GM12875 (cell line): ENCODE data around the gene SCGB1C1.
A peak's percentile ranks its signal among the peaks of the same experiment; 100 is the strongest.

ENCODE experiments used
- H3K4me3 ChIP-seq: one replicate; pipeline ENCODE4 v1.5.1; 2011; ENCODE audit warnings: low read depth, low read length, control low read depth
- TF ChIP-seq, protein P1 (sequence below): IDR thresholded peaks from 2 replicates; pipeline ENCODE4 v1.5.1; 2011; ENCODE audit warnings: low read depth, mild to moderate bottlenecking, control low read depth, inconsistent platforms, low read length, moderate library complexity, borderline replicate concordance; ENCODE audit not compliant: insufficient read depth

Gene SCGB1C1

DNA sequence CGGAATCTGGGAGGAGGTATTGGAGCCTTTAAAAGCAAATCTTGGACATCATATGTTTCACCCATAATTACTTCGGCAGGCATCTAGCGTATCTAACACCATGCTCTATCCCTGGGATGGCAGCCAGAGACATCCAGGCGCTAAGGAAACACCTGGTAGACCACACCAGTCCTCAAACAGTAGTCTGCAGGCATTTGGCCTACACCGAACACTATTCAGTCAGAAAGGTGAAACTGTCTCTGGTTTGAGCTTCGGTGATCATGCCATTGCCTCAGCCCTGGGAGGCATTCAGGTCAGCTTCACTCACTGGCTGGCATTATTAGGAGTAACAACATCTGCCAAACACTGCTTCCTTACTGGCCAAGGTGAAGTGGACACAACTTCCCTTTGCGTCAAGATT, 31.5 kb downstream of the SCGB1C1 start:
- TF ChIP-seq, protein P1, sequence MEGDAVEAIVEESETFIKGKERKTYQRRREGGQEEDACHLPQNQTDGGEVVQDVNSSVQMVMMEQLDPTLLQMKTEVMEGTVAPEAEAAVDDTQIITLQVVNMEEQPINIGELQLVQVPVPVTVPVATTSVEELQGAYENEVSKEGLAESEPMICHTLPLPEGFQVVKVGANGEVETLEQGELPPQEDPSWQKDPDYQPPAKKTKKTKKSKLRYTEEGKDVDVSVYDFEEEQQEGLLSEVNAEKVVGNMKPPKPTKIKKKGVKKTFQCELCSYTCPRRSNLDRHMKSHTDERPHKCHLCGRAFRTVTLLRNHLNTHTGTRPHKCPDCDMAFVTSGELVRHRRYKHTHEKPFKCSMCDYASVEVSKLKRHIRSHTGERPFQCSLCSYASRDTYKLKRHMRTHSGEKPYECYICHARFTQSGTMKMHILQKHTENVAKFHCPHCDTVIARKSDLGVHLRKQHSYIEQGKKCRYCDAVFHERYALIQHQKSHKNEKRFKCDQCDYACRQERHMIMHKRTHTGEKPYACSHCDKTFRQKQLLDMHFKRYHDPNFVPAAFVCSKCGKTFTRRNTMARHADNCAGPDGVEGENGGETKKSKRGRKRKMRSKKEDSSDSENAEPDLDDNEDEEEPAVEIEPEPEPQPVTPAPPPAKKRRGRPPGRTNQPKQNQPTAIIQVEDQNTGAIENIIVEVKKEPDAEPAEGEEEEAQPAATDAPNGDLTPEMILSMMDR: no peak
- no peak overlapping the region for H3K4me3 ChIP-seq

GRCh38 chr11:225734-226453, 33.0 kb downstream of the SCGB1C1 start:
- H3K4me3 ChIP-seq: no peak overlapping the region

DNA sequence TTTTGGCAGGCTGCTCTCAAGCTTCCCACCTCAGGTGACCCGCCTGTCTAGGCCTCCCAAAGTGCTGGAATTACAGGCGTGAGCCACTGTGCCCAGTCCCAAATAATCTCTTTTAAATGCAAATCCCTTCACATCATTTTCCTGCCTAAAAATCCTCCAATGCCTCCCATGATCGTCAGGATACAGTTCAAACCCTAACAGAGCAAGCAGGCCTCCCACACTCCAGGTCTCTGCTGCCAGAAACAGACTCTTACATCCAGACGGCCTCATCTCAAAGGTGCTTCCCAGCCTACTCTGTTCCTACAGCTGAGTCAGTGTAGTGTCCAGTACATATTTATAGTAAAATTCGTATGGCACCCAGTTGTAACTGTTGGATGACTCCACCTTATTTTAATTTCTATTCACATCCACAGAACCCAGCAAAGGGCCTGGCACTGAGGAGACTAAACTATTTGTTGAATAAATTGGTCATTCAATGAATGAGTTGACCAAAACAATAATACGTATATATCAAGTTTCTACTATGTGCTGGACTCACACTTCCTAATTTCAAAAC, 35.0 kb downstream of the SCGB1C1 start:
- TF ChIP-seq, protein P1: no peak
- H3K4me3 ChIP-seq: no peak overlapping the region

More at GRCh38 chr11:225734-226453, 33.0 kb downstream of the SCGB1C1 start:
- TF ChIP-seq, protein P1: no peak

DNA sequence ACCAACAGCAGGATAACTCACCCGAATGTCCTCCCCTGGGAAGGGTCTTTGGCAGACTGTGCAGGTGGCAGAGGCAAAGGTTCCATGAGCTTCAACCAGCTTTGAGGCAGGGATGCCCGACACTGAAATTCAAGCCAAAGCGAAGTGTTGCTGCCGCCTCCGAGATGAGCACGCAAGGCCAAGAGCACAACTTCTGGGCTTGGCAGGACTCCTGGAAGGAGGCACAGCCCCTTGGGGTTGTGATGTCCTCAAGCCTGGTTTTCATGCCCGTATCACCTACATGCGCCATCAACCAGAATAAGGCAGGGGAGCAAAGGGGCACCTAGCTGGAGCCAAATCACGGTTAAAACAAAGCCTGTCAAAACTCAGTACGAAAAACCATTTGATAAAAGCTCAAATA, 37.6 kb downstream of the SCGB1C1 start:
- H3K4me3 ChIP-seq: no peak overlapping the region

DNA sequence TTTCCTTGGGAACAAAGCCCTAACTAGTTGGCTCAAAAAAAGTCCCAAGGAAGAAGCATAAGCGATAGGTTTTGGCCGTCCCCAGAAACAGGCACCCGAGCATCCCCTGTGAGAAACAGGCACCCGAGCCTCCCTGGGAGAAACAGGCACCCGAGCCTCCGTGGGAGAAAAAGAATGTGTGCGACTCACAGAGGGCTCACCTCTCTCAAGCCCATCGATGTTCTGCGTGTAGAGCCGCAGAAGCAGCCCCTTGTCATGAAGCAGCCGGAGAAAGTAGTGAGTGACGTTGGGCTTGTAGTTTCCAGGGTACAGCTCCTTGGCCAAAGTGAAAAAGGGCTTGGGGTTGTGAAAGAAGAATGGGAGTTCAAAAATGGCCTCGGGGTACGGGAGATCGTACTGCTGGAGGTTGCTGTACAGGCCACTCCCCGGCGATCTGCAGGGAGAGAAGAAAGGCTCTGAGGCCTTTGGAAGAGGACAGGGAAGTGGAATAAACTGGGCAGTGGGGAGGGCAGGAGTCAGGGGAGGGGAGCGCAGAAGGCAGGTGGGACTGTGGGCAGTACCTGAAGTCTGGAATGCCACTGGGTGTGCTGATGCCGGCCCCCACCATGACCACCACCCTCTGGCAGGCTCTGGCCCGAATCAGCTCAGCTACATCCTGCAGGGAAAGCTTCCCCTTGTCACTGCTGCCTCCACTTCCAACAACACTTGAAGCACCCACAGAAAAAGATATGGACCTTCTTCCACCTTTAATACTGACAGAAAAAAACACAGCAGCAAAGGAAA, 40.1 kb downstream of the SCGB1C1 start:
- TF ChIP-seq, protein P1: no peak
- no peak overlapping the region for H3K4me3 ChIP-seq

More for the DNA sequence above, 37.6 kb downstream of the SCGB1C1 start:
- TF ChIP-seq, protein P1: no peak

DNA sequence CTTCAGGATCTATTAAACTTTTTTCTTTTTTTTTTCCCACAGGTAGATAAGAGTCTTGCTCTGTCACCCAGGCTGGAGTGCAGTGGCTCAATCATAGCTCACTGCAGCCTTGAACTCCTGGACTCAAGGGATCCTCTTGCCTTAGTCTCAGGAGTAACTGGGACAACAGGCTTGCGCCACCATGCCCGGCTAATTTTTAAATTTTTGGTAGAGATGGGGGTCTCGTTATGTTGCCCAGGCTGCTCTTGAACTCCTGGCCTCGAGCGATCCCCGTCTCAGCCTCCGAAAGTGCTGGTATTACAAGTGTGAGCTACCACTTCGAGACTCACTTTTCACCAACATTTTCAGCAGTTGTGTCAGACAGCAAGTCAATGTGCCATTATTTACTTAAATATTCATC, 42.3 kb downstream of the SCGB1C1 start:
- TF ChIP-seq, protein P1: no peak
- peak overlapping the region; percentile 85 for H3K4me3 ChIP-seq
